ENCODE data around the gene ADGRF3.
A peak's percentile ranks its signal among the peaks of the same experiment; 100 is the strongest.
"Not testable (repeated sequence)": the region's sequence is repeated elsewhere in the genome, so short reads cannot be mapped to it uniquely, and the experiment has no call there.

ADGRF3 gene, protein sequence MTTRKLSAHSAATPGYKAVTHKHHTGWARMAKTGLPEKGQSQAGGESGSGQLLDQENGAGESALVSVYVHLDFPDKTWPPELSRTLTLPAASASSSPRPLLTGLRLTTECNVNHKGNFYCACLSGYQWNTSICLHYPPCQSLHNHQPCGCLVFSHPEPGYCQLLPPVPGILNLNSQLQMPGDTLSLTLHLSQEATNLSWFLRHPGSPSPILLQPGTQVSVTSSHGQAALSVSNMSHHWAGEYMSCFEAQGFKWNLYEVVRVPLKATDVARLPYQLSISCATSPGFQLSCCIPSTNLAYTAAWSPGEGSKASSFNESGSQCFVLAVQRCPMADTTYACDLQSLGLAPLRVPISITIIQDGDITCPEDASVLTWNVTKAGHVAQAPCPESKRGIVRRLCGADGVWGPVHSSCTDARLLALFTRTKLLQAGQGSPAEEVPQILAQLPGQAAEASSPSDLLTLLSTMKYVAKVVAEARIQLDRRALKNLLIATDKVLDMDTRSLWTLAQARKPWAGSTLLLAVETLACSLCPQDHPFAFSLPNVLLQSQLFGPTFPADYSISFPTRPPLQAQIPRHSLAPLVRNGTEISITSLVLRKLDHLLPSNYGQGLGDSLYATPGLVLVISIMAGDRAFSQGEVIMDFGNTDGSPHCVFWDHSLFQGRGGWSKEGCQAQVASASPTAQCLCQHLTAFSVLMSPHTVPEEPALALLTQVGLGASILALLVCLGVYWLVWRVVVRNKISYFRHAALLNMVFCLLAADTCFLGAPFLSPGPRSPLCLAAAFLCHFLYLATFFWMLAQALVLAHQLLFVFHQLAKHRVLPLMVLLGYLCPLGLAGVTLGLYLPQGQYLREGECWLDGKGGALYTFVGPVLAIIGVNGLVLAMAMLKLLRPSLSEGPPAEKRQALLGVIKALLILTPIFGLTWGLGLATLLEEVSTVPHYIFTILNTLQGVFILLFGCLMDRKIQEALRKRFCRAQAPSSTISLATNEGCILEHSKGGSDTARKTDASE

DNA sequence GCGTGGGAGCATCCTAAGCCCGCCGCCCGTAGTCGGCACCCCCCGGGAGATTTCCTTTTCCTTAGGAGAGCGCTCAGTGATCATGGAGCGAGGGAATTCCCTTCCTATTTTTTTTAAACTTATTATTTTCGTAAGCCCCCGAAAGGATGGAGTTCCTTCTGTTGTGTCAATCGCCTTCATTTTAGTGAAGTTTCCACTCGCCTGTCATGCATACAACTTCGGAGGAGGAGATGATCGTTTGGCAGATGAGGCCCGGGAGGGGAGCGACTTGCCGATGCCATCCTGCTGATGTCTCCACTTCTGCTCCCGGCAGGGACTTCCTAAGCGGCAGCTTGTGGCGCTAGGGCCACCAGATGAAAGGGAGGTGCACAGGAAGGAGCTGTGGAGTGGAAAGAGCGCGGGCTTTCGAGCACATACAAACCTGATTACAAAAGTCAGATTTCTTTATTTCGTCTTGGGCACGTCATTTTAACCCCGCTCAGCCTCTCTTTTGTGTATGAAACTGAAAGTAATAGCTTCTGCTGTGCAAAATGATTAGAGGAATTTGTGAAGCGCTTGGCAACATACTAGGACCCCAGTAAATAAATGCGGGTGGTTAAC lies at the start of gene ADGRF3:
Gene ADGRF3 (minus strand): TSS at position 336 of the 600 bp plus-strand sequence. CDS start 555 bp downstream, outside the sequence.
- peak; percentile 49 for DNase-seq

DNA sequence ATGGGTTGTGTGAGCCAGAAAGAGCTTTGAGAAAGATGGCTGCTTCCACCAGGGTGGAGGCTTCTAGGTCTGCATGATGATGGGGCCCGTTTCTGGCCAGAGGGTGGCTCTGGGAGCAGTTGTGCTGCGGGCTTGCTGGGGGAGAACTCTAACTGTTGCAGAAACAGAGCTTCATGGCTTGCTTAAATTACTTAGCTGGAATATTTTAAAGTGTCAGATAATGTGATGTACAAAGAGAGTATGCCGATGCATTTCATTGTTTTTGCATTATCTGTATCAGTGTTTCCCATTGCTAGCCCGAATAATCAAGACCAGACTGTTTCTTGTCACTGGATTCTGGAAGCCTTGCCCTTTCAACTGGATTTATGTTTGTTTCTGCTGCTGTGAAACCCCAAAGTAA lies 48.8 kb upstream of the ADGRF3 start:
- DNase-seq = no peak

DNA sequence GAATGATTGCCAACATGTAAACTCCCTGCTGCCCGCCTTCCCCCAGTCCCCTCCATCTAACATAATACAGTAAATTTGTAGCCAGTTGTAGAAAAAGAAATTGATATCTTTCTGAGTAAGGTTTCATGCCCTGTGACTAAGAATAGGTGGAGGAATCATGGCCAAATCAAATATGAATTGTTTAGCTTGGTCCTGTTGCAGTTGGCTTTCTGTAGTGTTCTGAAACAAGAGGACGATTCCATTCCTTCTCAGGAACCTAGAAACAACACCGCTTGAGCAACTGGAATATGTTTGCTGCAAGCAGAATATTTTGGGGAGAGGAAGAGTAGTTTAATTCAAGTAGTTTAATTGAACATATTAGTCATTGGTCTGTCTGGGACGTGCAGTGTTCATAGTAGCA lies 48.1 kb upstream of the ADGRF3 start:
- no peak for DNase-seq

DNA sequence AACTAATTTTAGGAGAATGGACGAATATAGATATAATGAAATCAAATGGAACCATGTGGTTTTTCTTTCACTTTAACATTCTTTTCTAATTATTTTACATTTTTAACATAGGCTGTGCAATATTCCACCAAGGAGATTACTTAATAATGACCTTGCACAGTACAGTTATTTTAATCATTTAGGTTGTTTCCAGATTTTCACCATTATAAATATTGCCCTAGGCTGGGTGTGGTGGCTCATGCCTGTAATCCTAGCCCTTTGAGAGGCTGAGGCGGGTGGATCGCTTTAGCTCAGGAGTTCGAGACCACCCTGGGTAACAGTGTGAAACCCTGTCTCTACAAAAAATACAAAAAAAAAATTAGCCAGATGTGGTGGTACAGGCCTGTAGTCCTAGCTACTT lies 40.6 kb upstream of the ADGRF3 start:
- DNase-seq = no peak

DNA sequence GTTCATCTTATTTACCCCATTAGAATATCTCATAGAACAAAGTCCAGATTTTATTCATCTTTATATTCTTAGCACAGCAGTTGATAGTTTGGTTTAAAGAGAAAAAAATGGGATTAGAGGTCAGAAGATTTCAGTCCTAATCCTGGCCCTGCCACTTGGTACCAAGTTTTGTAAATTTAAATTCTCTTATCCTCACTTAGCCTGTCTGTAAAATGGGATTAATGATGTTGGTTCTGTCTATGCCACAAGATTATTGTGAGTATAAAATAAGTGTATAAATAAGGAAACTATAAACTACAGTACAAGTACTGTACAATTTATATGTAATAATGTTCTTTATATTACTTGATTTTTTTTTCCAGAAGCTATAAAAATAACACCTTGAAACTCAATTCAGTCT lies 38.0 kb upstream of the ADGRF3 start:
- no peak for DNase-seq

DNA sequence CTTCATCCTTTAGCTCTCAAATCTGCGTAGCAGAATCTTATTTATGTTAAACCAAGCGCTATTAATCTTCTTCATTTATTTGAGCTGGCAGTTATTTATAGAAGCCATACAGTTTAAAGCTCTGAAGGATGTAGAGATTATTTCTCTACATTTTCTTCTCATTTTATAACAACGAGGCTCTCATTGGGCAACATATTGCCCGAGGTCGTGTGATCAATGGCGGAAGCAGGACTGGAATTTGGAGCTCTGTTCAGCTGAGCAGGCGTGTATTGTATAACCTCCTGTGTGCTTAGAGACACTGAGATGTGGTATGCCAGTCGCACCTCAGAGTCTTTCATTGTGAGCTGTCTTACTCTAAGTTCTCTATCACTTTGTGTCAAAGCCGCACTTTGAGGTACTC lies 37.6 kb upstream of the ADGRF3 start:
- DNase-seq = no peak

DNA sequence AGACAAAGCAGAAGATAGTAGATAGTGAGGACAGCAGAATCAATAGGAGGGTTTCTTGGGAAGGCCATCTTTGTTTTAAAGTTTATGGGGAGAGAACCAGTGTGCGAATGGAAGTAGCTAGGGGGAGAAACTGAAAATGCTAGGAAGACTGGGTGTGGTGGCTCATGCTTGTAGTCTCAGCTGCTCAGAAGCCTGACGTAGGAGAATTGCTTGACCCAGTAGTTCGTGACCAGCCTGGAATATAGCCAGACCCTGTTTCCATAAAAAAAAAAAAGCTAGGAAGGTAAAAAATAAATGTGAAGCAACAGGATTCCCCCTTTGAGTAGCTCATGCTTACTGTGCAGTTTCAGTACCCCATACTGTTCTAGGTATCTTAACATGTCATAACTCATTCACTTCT lies 36.0 kb upstream of the ADGRF3 start:
- DNase-seq = no peak

DNA sequence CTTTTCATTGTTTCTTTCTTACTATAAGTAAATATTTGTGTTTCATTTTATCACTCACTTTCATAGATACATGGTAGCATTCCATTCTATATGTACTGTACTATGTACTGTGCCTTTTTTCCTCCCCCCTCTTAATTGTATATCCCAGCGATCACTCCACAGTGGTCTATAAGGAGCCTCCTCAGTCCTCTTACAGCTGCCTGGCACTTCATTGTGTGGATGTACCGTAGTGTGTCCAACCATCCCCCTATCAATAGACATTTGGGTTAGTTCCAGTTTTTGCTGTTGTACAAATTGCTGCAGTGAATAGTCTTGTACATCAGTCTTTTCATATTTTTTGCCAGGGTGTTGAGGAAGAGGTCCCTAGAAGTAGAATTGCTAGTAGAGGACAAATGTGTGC lies 33.7 kb upstream of the ADGRF3 start:
- DNase-seq = no peak

DNA sequence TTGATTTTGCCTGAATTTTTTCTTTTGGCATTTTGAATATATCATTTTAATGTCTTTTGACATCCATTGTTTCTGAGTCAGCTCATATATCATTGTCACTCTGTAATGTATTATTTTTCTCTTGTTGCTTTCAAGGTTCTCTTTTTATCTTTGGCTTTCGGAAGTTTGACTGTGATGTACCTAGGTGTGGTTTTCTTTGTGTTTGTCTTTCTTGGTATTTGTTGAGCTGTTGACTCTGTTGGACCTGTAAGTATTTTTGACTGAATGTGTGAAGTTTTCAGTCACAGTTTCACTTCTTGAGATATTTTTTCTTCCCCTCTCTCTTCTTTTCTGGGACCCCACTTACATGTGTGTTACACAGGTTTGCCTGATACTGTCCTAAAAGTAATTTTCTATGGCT lies 30.2 kb upstream of the ADGRF3 start:
- DNase-seq = no peak

DNA sequence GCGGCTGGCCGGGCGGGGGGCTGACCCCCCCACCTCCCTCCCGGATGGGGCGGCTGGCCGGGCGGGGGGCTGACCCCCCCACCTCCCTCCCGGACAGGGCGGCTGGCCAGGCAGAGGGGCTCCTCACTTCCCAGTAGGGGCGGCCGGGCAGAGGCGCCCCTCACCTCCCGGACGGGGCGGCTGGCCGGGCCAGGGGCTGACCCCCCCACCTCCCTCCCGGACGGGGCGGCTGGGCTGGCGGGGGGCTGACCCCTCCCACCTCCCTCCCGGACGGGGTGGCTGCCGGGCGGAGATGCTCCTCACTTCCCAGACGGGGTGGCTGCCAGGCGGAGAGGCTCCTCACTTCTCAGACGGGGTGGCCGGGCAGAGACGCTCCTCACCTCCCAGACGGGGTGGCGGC lies 24.3 kb upstream of the ADGRF3 start:
- DNase-seq = not testable (repeated sequence)

DNA sequence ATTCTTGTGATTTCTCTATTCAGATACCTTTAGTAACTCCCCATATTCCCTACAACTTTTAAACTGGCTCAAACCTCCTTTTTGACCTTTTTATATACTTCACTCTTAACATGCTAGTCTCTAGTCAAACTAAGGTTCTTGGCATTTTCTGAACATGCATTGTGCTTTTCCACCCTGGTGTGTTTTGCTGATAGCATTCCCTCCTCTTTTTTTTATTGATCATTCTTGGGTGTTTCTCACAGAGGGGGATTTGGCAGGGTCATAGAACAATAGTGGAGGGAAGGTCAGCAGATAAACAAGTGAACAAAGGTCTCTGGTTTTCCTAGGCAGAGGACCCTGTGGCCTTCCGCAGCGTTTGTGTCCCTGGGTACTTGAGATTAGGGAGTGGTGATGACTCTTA lies 23.1 kb upstream of the ADGRF3 start:
- DNase-seq = not testable (repeated sequence)

DNA sequence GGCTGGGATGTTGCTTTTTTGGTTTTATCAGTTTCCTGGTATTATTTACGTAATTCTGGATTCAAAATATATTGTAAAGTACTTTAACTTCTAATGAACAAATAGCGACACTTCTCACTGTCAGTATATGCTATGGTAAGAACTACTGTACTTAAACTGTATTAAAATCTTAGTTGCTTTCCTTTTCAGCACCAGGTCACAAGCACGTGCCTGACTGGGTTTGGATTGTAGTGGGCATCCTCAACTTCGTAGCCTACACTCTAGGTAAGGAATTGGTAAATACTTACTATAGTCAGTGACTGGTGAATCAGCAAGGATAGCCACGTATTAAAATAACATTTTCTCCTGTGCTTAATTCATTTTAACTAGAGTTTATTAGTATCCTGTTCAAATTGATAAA lies 20.4 kb upstream of the ADGRF3 start:
- no peak for DNase-seq

DNA sequence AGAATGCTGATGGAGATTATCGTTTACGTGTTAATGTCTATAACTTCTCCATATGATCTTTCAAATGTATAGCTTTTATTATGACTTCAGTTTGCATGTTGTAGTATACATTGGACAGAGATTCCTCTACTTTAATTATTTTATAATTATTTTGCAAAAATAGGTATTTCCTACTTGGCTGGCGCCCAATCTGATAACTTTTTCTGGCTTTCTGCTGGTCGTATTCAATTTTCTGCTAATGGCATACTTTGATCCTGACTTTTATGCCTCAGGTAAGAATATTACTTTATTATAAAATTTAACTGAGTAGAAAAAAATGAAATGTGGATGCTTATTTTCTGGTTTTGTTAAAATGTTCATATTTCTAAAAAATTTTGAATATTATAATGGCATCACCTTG lies 18.1 kb upstream of the ADGRF3 start:
- DNase-seq = no peak

DNA sequence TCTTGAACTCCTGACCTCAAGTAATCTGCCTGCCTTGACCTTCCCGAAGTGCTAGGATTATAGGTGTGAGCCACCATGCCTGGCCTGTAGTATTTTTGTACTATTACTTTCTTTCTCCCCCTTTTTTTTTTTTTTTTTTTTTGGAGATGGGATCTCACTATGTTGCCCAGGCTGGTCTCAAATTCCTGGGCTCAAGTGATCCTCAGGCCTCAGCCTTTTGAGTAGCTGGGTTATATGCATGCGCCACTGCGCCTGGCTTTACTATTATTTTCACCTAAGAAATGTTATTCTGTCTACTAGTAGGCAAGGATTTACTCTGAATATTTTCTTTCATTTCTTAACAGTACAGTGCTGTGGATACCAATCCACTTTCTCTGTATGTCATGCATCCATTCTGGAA lies 17.4 kb upstream of the ADGRF3 start:
- DNase-seq = no peak

DNA sequence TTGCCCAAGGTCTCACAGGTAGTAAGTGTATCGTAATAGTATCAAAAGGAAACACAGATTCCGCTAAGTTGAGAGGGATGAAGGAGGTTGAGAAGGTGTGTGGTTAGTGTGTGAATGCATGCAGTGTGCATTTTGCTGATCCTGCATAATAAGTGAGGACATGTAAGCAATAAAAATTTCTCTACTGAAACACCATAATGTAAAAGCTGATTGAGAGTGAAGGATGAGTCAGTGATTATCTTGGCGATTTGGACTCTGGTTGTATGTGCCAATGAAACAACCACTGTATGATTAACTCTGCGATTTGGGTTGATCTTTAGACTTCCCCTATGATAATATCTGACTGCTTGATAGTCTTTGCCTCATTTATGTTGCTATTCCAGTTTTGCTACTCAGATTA lies 16.7 kb upstream of the ADGRF3 start:
- DNase-seq = no peak

DNA sequence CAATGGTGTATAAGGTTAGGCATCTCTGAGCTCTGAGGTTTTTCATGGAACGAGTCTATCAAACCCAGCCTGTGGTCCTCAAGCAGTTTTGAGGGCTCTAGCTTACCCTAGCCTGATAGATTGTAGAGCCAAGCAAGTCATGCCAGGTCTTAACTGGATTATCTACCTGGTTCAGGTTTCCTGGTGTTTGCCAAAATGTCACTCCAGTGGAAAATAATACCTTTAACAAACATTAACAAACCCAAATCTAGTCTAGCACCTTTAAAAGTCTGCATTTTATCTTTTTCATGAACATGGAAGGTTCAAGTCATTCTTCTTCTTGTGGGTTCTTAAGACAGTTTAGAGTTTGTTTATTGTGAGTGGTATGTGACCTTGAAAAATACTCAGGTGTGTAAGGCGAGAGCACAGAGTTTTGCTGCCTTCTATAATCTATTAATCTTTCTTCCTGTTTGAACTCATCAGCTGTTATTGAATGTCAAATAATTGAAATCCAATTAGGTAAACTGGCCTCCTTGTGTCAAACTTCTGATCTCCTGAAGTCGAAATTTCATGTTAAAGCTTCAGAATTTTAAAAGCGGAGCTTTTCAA lies 13.4 kb upstream of the ADGRF3 start:
- no peak for DNase-seq

DNA sequence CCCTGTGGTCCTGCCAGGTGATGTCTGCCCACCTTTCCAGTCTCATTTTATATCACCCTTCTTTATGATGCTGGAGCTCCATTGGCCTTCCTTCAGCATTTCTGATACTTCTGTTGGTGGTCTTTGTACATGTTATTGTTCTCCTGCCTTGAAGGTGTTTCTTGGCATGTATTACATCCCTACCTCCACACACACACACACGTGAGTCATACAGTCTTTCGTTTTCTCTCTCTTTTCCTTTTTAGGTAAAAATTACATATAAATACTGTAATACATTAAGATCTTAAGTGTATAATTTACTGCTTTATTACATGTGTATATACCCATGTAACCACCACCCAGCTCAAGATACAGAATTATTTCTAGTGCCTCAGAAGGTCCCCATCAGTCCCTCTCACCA lies 10.2 kb upstream of the ADGRF3 start:
- DNase-seq = no peak

DNA sequence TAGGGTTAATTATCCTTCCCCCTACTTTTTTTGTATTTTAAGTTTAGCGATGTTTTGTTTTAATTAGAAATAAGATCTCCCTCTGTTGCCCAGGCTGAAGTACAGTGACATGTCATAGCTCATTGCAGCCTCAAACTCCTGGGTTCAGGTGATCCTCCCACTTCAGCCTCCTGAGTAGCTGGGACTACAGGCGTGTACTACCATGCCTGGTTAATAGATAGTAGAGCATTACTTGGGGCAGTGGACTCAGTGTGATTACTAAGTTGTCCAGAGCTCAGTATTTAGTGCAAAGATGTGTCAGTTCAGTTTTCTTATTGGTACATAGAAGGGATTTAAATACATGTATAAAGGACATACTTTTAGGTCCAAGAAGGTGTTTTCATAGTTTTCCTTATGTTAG lies 9.5 kb upstream of the ADGRF3 start:
- DNase-seq = no peak

DNA sequence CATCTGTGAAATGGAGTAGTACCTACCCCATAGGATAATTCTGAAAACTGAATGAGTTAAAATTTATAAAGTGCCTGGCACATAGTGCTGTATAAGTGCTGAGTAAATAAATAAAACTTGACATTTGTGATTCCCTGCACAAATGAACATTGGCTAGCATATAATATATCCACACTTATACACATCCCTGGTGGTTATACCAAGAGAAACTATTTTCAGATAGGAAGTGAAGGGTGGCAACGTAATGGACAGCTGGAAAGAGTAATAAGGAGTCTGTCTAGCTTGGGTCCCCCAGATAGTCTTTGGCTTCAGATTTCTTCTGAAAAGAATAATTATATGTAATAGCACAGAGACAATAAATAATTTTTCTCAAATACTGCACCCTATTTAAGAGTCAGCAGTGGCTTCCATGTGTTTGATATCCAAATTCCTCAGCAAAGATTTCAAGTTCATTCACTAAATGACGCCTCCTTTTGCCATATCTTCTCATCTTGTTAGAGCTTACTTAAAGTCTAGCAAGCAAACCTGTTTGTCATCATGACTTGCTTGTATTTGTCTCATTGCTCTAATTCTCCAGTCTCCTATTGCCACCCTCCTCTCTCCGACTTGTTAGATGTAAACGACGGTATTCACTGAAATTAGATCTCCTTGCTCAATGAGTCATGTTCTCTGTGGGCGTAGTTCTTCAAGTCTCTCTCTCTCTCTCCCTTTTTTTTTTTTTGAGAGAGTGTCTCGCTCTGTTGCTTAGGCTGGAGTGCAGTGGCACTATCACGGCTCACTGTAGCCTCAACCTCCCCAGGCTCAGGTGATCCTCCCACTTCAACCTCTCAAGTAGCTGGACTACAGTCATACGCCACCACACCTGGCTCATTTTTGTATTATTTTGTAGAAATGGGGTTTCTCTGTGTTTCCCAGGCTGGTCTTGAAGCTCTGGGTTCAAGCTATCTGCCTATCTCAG lies 8.7 kb upstream of the ADGRF3 start:
- no peak for DNase-seq

DNA sequence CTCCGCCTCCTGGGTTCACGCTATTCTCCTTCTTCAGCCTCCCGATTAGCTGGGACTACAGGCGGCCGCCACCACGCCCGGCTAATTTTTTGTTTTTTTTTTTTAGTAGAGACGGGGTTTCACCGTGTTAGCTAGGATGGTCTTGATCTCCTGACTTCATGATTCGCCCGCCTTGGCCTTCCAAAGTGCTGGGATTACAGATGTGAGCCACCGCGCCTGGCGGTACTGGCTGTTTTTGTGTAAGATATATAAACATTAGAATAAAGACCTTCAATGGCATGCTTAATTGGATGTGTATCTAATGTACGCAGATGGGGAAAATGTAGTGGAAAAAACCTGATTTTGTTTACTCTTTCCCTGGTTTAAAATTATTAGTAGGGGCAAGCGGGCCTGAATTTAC lies 7.9 kb upstream of the ADGRF3 start:
- not testable (repeated sequence) for DNase-seq

DNA sequence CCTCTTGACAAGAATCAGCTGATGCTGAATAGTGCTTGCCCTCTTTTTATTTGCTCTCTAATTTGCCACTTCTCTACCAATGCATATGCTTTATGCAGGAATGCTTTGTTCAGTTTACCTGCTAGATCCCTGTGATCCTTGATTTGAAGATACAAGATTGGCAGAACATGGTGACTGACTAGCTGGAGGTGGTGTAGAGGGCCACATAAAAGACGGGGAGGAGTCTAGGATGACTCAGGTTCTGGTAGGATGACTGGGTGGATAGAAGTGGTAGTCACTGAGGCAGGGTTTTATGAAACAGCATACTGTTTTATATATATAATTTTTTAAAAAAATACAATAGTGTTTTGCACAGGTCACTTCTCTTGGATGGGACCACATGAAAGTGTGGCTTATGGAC lies 6.3 kb upstream of the ADGRF3 start:
- no peak for DNase-seq

Measured in activated CD4-positive, alpha-beta T cell treated with anti-CD3 and anti-CD28 coated beads for 1 hour (primary cell).